D721Med (cell line): ENCODE measurements around the gene B3GNT5.

Source experiments
- DNase-seq: peaks from one replicate; pipeline ENCODE4 v3.0.0; 2011; ENCODE audit warnings: low spot score; ENCODE audit not compliant: insufficient read length
- FAIRE-seq: peaks from 2 replicates; lab custom pipeline; 2011; peaks lifted over from hg19 to GRCh38; lab: Jason Lieb, UNC
- TF ChIP-seq, protein P1 (sequence below): IDR thresholded peaks from 2 replicates; pipeline ENCODE4 v1.5.1; 2012; ENCODE audit warnings: mild to moderate bottlenecking, control low read depth; ENCODE audit not compliant: insufficient read depth; ENCODE audit errors: missing control alignments

Gene B3GNT5

DNA sequence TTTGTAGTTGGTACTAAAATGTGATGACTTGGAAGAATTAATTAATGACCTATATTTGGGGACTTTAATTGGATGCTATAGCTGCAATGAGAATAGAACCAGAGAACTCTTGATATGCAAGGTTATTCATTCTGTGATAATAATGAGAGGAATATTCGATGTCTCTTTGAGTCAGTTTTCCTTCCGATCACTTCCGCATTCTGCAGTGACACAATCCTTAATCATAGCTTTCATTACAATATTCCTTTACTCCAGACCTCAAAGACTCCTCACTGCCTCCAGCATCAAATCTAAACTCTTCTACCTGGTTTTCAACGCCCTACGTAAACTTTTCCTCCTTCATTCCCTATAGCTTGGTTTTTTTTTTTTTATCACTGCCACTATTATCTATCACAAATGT, 21.6 kb downstream of the B3GNT5 start:
- TF ChIP-seq, protein P1, sequence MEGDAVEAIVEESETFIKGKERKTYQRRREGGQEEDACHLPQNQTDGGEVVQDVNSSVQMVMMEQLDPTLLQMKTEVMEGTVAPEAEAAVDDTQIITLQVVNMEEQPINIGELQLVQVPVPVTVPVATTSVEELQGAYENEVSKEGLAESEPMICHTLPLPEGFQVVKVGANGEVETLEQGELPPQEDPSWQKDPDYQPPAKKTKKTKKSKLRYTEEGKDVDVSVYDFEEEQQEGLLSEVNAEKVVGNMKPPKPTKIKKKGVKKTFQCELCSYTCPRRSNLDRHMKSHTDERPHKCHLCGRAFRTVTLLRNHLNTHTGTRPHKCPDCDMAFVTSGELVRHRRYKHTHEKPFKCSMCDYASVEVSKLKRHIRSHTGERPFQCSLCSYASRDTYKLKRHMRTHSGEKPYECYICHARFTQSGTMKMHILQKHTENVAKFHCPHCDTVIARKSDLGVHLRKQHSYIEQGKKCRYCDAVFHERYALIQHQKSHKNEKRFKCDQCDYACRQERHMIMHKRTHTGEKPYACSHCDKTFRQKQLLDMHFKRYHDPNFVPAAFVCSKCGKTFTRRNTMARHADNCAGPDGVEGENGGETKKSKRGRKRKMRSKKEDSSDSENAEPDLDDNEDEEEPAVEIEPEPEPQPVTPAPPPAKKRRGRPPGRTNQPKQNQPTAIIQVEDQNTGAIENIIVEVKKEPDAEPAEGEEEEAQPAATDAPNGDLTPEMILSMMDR, result no peak
- FAIRE-seq, result no peak

DNA sequence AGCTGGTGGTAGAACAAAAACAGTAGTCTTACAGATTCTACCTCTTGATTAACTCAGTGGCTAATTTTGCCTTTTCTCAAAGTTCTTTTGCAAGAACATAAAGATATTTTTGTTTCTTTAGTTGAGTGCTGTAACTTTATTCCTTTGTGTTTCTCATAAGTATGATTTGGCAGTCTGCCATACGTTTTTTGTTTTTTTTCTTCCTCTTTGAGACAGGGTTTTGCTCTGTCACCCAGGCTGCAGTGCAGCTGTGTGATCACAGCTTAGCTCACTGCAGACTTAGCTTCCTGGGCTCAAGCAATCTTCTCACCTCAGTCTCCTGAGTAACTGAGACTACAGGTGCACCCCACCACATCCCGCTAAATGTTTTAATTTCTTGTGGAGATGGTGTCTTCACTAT, 22.4 kb downstream of the B3GNT5 start:
- TF ChIP-seq, protein P1, result no peak
- DNase-seq (no peak), FAIRE-seq (no peak)

More for the DNA sequence above, 21.6 kb downstream of the B3GNT5 start:
- DNase-seq, result no peak

DNA sequence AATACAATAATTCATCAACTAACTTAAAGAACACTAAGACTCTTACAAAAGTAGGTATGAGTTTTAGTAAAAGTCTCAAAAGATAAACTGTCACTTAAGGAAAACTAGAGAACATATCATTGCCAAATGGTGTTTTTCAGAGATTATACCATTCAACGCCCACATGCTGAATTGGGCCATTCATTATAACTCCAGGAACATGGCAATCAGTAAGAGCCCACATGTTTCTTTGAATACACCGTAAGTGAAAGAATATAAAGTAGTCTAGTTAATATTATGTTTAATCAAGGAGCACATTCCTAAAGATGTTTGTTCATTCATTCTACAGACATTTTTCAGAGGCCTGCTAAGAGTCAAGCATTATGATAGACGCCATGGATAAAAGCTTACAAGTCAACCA, 22.9 kb downstream of the B3GNT5 start:
- DNase-seq (no peak), FAIRE-seq (no peak)
- TF ChIP-seq, protein P1, result no peak

DNA sequence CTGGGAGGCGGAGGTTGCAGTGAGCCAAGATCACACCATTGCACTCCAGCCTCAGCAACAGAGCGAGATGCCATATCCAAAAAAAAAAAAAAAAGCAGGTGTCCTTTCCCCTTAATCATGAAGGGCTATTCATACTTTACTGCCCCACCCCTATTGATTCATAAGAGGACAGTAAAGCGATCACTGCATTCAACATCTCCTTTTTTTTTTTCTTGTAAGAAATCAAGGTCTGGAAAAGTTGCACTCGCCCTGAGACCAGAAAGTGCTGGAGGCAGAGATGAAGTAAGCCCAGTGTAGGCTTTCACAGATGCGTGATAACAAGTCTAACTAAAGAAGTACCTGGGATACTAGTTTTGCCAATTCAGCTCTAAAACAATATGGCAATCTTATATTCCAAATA, 24.2 kb downstream of the B3GNT5 start:
- no peak for FAIRE-seq
- no peak for DNase-seq
- TF ChIP-seq, protein P1, result no peak

DNA sequence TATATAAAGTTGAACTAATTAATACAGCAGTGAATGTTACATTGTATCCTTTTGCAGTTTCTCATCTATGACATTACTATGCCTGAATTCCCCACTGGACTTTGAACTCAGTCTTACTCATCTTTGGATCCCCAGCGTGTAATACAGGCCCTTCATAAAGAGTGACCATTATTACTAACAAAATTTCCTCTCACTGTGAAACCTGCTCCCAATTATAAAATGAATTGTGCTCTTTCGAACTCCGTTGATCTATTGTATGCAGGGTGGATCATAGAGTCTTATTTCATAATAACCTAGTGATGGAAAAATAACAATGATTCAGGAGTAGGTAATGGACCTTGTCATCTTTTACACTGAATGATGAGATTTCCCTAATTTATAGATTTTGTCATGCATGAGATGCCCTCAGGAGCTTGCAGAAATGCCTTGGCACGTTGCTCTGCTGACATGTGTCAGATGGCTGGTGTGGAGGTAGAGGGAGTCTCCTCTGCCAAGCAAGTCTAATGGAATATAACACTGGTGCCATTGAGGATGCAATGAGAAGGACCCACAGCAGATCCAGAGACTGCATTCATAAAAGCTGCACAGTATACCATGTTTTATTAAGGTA, 25.5 kb downstream of the B3GNT5 start:
- TF ChIP-seq, protein P1, result no peak

DNA sequence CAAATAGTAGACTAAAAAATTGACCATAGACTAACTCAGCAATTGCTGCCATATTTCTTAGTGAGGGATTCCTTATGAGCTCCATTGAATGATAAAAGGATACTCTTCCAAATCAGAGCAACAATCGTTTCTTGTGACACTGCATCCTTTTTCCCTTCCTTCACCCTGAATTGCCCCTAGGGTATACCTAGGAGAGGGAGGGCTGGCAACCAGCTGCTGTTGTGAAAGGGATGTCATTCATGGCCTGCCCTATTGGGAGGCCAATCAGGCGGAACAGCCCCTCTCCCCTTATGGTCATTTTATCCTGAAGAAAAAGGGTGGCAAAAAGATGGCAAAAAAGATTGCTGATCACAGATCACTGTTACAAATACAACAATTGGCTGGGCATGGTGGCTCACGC, 26.3 kb downstream of the B3GNT5 start:
- FAIRE-seq (no peak), DNase-seq (no peak)
- TF ChIP-seq, protein P1, result no peak

More for the DNA sequence above, 25.5 kb downstream of the B3GNT5 start:
- DNase-seq (no peak), FAIRE-seq (no peak)

DNA sequence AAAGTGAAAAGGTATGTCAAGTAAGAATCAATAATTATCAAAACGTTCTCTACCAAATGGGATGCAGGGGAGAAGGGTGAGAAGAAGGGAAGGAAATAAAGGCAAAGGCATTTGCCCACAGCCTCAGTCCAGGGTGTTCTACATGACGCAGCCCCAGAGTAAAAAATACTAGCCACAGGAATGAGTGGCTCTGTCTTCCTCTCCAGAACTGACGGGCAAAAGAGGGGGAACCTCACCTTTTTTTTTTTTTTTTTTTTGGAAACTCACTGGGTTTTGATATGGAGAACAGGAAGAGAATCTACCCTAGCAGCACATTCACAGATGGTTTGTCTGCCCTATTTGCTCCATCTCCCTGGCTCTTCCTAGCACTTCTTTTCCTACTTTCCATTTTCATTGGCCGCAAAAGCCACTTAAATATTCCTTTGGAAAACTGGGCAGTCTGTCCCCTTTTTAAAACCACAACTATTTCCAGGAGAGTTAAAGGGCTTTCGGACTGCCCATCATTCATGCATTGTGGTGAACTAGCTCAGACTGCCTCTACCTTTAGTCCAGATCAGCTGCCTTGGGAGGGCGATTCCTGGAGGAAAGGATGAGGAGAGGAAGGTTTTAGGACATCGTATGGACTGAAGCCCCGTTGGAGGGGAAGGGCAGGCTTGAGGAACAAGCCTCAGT, 28.2 kb downstream of the B3GNT5 start:
- FAIRE-seq, result no peak
- TF ChIP-seq, protein P1, result no peak
- DNase-seq, result no peak
